IMR-90 (cell line): ENCODE measurements around the gene TAF8. TPM values are rescaled to one million over a fixed set of nuclear protein-coding genes. Genes with fewer than 3 reads are reported as not detected.

Experiments used
- ATAC-seq: fragments of 200-7000 bp; cut with Tn5 transposase; 2 replicates; pipeline ENCODE4 v1.9.1; 2020; ENCODE audit warnings: low read depth, mild to moderate bottlenecking, moderate library complexity
- BruUV-seq: library from RNA; stranded (reverse); fragments of 400-500 nt; replicated peaks from 2 replicates; lab custom pipeline; 2021; lab: Mats Ljungman, UMichigan
- CTCF ChIA-PET: fragments of 300-600 bp; formaldehyde crosslinking; extraction: SDS; loops from one replicate; lab custom pipeline; 2021; ENCODE audit warnings: antibody characterized with exemption; lab: Yijun Ruan, JAX
- POLR2A ChIA-PET: fragments of 300-600 bp; sonication (Branson Sonifier 250); formaldehyde crosslinking; loops from one replicate; lab custom pipeline; 2022; ENCODE audit warnings: antibody characterized with exemption; ENCODE audit not compliant: unreplicated experiment; lab: Charles Lee
- DNase-seq: peaks from one replicate; pipeline ENCODE4 v3.0.0; 2013
- H2AFZ ChIP-seq: replicated peaks from 2 replicates; pipeline ENCODE3; 2013; ENCODE audit warnings: low read length, mild to moderate bottlenecking; ENCODE audit not compliant: poor library complexity
- H2AK5ac ChIP-seq: 2 replicates; pipeline ENCODE4 v1.6.1; 2013; ENCODE audit warnings: low read depth, low read length, inconsistent platforms
- H2AK9ac ChIP-seq: replicated peaks from 2 replicates; pipeline ENCODE3; 2013; ENCODE audit warnings: mild to moderate bottlenecking, low read depth, low read length, moderate library complexity; ENCODE audit not compliant: poor library complexity
- H2BK120ac ChIP-seq: 2 replicates; pipeline ENCODE4 v1.6.1; 2013; ENCODE audit warnings: low read depth, low read length, inconsistent platforms
- H2BK15ac ChIP-seq: 3 replicates; pipeline ENCODE4 v1.6.1; 2013; ENCODE audit warnings: low read depth, low read length, inconsistent platforms
- H2BK20ac ChIP-seq: 2 replicates; pipeline ENCODE4 v1.6.1; 2013; ENCODE audit warnings: low read depth, mild to moderate bottlenecking, inconsistent platforms, low read length, moderate library complexity
- H2BK5ac ChIP-seq: 2 replicates; pipeline ENCODE4 v1.6.1; 2013; ENCODE audit warnings: mild to moderate bottlenecking, low read depth, low read length, inconsistent platforms; ENCODE audit not compliant: poor library complexity, severe bottlenecking
- H3K14ac ChIP-seq: replicated peaks from 2 replicates; pipeline ENCODE4 v1.6.1; 2013; ENCODE audit warnings: low read depth, low read length, inconsistent platforms
- H3K18ac ChIP-seq: 2 replicates; pipeline ENCODE4 v1.6.1; 2013; ENCODE audit warnings: low read depth, low read length, control low read depth
- H3K23ac ChIP-seq: 2 replicates; pipeline ENCODE4 v1.6.1; 2013; ENCODE audit warnings: low read depth, low read length, inconsistent platforms
- H3K27ac ChIP-seq: 2 replicates; pipeline ENCODE4 v1.5.1; 2013; ENCODE audit warnings: mild to moderate bottlenecking, control low read depth, low read length; ENCODE audit not compliant: insufficient read depth
- H3K27me3 ChIP-seq: 2 replicates; pipeline ENCODE4 v1.6.1; 2013; ENCODE audit warnings: low read length; ENCODE audit not compliant: control insufficient read depth, insufficient read depth
- H3K36me3 ChIP-seq: 2 replicates; pipeline ENCODE4 v1.6.1; 2013; ENCODE audit warnings: low read length, mixed read lengths; ENCODE audit not compliant: control insufficient read depth, insufficient read depth
- H3K4ac ChIP-seq: 2 replicates; pipeline ENCODE4 v1.6.1; 2013; ENCODE audit warnings: low read depth, low read length, inconsistent platforms
- H3K4me1 ChIP-seq: 2 replicates; pipeline ENCODE4 v1.6.1; 2013; ENCODE audit warnings: low read length, mixed read lengths; ENCODE audit not compliant: control insufficient read depth, insufficient read depth
- H3K4me2 ChIP-seq: 2 replicates; pipeline ENCODE4 v1.6.1; 2013; ENCODE audit warnings: low read depth, mild to moderate bottlenecking, control low read depth, low read length, moderate library complexity
- H3K4me3 ChIP-seq: 2 replicates; pipeline ENCODE4 v1.5.1; 2013; ENCODE audit warnings: low read depth, mild to moderate bottlenecking, control low read depth, low read length, moderate library complexity; ENCODE audit not compliant: insufficient read depth
- H3K56ac ChIP-seq: 2 replicates; pipeline ENCODE4 v1.6.1; 2013; ENCODE audit warnings: low read length, inconsistent platforms; ENCODE audit not compliant: insufficient read depth; ENCODE audit errors: extremely low read depth
- H3K79me1 ChIP-seq, 2 experiments: 2 replicates each; pipeline ENCODE4 v1.6.1; 2013; ENCODE audit warnings: low read length in 2 of 2, inconsistent platforms in 1 of 2, low read depth in 1 of 2
- H3K9ac ChIP-seq: 2 replicates; pipeline ENCODE4 v1.6.1; 2013; ENCODE audit warnings: low read depth, low read length, control low read depth
- H3K9me1 ChIP-seq: 2 replicates; pipeline ENCODE4 v1.6.1; 2013; ENCODE audit warnings: low read length, inconsistent platforms; ENCODE audit not compliant: insufficient read depth
- H3K9me3 ChIP-seq: 2 replicates; pipeline ENCODE4 v1.6.1; 2013; ENCODE audit warnings: low read length; ENCODE audit not compliant: control insufficient read depth, insufficient read depth
- H4K20me1 ChIP-seq: 2 replicates; pipeline ENCODE4 v1.6.1; 2013; ENCODE audit warnings: low read length, inconsistent platforms; ENCODE audit not compliant: insufficient read depth
- H4K5ac ChIP-seq: 2 replicates; pipeline ENCODE4 v1.6.1; 2013; ENCODE audit warnings: mild to moderate bottlenecking, low read depth, low read length, control low read depth
- H4K8ac ChIP-seq, 2 experiments: 2 replicates each; pipeline ENCODE4 v1.6.1; 2013; ENCODE audit warnings: low read depth in 2 of 2, low read length in 2 of 2, control low read depth in 1 of 2, inconsistent platforms in 1 of 2
- H4K91ac ChIP-seq: 2 replicates; pipeline ENCODE4 v1.6.1; 2013; ENCODE audit warnings: low read depth, low read length, inconsistent platforms; ENCODE audit not compliant: insufficient read depth
- BHLHE40 ChIP-seq: fragments of 150-350 bp; IDR thresholded peaks from 2 replicates; pipeline ENCODE4 v1.6.1; 2016; ENCODE audit warnings: mild to moderate bottlenecking, low read depth, low read length
- CEBPB ChIP-seq: IDR thresholded peaks from 2 replicates; pipeline ENCODE4 v1.6.1; 2012; ENCODE audit warnings: low read depth, low read length, improper control_type of control experiment
- MAFK ChIP-seq: IDR thresholded peaks from 2 replicates; pipeline ENCODE4 v1.6.1; 2012; ENCODE audit warnings: low read depth, low read length, improper control_type of control experiment
- MXI1 ChIP-seq: IDR thresholded peaks from 2 replicates; pipeline ENCODE4 v1.6.1; 2012; ENCODE audit warnings: low read depth, mild to moderate bottlenecking, low read length, moderate library complexity, borderline replicate concordance
- POLR2A ChIP-seq: IDR thresholded peaks from 2 replicates; pipeline ENCODE4 v1.6.1; 2012; ENCODE audit warnings: mild to moderate bottlenecking, low read depth, low read length
- RAD21 ChIP-seq: IDR thresholded peaks from 2 replicates; pipeline ENCODE4 v1.6.1; 2012; ENCODE audit warnings: low read length, improper control_type of control experiment
- RFX5 ChIP-seq: IDR thresholded peaks from 2 replicates; pipeline ENCODE4 v1.8.0; 2012; ENCODE audit warnings: low read depth, mild to moderate bottlenecking, low read length, moderate library complexity
- SMC3 ChIP-seq: fragments of 150-350 bp; IDR thresholded peaks from 2 replicates; pipeline ENCODE4 v1.6.1; 2016; ENCODE audit warnings: low read depth, mild to moderate bottlenecking, antibody characterized with exemption, low read length, moderate library complexity
- USF2 ChIP-seq: fragments of 150-350 bp; IDR thresholded peaks from 2 replicates; pipeline ENCODE4 v1.6.1; 2017; ENCODE audit warnings: mild to moderate bottlenecking, antibody characterized with exemption, low read length, low read depth
- WGBS, 2 experiments: methylation state at CpG; one replicate each; pipeline versions ENCODE4 v1.1.5 to v1.1.7; 2013; ENCODE audit warnings: missing lambda C conversion rate in 2 of 2; ENCODE audit not compliant: insufficient read length in 1 of 2; ENCODE audit errors: extremely low coverage in 2 of 2; 5-methylcytosine and 5-hydroxymethylcytosine counted together
- dilution Hi-C: fragments of 300-500 bp; cut with HindIII; formaldehyde crosslinking; loops from one replicate; pipeline ENCODE4 v1.14.3; 2018; ENCODE audit warnings: low sequenced_read_pairs; ENCODE audit not compliant: unreplicated experiment
- in situ Hi-C: fragments of 300-500 bp; cut with MboI; formaldehyde crosslinking; loops from 3 replicates; pipeline ENCODE4 v1.14.3; 2019; ENCODE audit warnings: low sequenced_read_pairs, inconsistent platforms, mixed read lengths
- intact Hi-C: fragments of 100-400 bp; cut with micrococcal nuclease; formaldehyde crosslinking; loops from 2 replicates; pipeline ENCODE4 v1.10.0; 2022
- polyA plus RNA-seq, 3 experiments: library from polyadenylated mRNA; depleted of rRNA; stranded (reverse); fragments of >200 nt; gene quantifications; 2 replicates each; pipeline ENCODE4 v1.2.3, GENCODE V29; 2012; ENCODE audit warnings: low replicate concordance in 1 of 3
- total RNA-seq: library from RNA; depleted of rRNA; stranded (reverse); fragments of >200 nt; gene quantifications from 2 replicates; pipeline ENCODE4 v1.2.3, GENCODE V29; 2012
- TF ChIP-seq, protein P1 (sequence below): fragments of 150-350 bp; IDR thresholded peaks from 2 replicates; pipeline ENCODE4 v1.6.1; 2016; ENCODE audit warnings: low read depth, mild to moderate bottlenecking, low read length, moderate library complexity, borderline replicate concordance
- TF ChIP-seq, protein P2 (sequence below): conservative IDR thresholded peaks from 2 replicates; pipeline ENCODE4 v1.5.1; 2012; ENCODE audit warnings: mild to moderate bottlenecking, low read depth, low read length, improper control_type of control experiment

The TAF8 gene
- total and polyA plus RNA-seq, 2 of the 4 experiments (the other 2 are of a cell fraction): 14.3 to 22.8 TPM

DNA sequence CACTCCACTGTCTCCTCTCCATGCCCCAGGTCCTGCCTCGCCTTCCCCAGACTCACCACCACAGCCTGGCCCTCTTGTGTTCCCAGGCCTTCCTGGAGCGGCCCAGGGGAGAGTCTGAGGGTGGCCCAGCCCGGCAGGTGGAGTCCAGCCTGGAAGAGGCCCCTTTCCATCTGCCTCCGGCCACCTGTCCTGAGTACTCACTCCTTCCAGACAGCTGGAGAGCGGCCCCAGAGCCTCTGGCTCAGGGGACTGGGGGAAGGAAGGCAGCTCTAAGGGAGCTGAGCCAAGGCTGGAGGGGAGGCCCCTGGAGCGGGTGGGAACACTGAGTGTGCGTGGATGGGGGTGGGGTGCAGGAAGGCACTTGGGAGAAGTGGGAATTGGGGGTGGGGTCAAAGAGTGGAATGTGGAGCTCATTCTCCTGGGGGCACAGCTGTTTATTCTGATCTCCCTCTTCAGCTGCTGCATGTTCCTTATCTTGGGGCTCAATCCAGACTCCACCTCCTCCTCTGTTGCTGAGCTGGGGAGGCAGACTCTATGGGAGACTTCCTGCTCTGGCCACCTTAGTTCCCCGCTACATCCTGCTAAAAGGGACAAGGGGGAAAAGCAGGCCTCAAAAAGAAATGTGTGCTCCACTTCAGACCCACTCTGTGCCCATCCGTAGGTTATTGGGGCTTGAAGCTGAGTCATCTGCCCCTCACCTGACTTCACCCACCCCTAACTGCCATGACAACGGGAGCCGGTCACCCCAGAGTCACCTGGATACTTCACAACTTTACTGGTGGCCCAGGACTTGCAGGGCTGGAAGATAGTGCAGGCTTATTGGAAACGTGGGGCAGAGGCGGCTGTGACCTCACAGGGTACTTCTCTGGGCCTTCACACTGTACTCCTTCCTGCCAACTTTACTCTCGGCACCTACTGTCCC is 19.5 kb upstream of the TAF8 start:
- in situ Hi-C loops: no loop called here

More for the DNA sequence above, 19.5 kb upstream of the TAF8 start:
- H3K27ac ChIP-seq: no peak overlapping the region
- H3K23ac ChIP-seq: no peak overlapping the region
- H2BK120ac ChIP-seq: no peak overlapping the region
- H2BK20ac ChIP-seq: 0 out of 2 replicates have a peak overlapping the region, but pooled peaks have one; percentile 6
- H3K79me1 ChIP-seq: no peaks in the 10 kb centered on the region
- H4K8ac ChIP-seq: peak overlapping the region in 1 of 2 experiments; percentile 25; a peak in 2 of 4 replicates
- H3K36me3 ChIP-seq: no peaks in the 10 kb centered on the region
- peak overlapping the region; percentile 50 for H2AK9ac ChIP-seq
- H3K9me1 ChIP-seq: peaks cover 10% of the 10 kb centered on the region; the same call in 1 of the 2 replicates
- H4K20me1 ChIP-seq: no peaks in the 10 kb centered on the region; the same call in 1 of the 2 replicates
- H3K27me3 ChIP-seq: no peaks in the 10 kb centered on the region
- intact Hi-C loops: no loop called here
- no peak overlapping the region for H2BK5ac ChIP-seq
- dilution Hi-C loops: no loop called here
- TF ChIP-seq SMC3 (no peak), RAD21 (no peak), CEBPB (no peak), POLR2A (no peak), RFX5 (no peak), MXI1 (no peak), MAFK (no peak), USF2 (no peak), BHLHE40 (no peak)
- TF ChIP-seq, protein P1, sequence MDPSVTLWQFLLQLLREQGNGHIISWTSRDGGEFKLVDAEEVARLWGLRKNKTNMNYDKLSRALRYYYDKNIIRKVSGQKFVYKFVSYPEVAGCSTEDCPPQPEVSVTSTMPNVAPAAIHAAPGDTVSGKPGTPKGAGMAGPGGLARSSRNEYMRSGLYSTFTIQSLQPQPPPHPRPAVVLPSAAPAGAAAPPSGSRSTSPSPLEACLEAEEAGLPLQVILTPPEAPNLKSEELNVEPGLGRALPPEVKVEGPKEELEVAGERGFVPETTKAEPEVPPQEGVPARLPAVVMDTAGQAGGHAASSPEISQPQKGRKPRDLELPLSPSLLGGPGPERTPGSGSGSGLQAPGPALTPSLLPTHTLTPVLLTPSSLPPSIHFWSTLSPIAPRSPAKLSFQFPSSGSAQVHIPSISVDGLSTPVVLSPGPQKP: no peak
- TF ChIP-seq, protein P2, sequence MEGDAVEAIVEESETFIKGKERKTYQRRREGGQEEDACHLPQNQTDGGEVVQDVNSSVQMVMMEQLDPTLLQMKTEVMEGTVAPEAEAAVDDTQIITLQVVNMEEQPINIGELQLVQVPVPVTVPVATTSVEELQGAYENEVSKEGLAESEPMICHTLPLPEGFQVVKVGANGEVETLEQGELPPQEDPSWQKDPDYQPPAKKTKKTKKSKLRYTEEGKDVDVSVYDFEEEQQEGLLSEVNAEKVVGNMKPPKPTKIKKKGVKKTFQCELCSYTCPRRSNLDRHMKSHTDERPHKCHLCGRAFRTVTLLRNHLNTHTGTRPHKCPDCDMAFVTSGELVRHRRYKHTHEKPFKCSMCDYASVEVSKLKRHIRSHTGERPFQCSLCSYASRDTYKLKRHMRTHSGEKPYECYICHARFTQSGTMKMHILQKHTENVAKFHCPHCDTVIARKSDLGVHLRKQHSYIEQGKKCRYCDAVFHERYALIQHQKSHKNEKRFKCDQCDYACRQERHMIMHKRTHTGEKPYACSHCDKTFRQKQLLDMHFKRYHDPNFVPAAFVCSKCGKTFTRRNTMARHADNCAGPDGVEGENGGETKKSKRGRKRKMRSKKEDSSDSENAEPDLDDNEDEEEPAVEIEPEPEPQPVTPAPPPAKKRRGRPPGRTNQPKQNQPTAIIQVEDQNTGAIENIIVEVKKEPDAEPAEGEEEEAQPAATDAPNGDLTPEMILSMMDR: no peak
- WGBS, 2 experiments: no CpG with 5 or more reads among the region's 14 CpGs
- H3K4me2 ChIP-seq: no peak overlapping the region
- ATAC-seq (peak; percentile 69), DNase-seq (no peak)
- ChIA-PET CTCF (no interaction called here), POLR2A (no interaction called here)
- H3K14ac ChIP-seq: no peak overlapping the region
- peak overlapping the region; percentile 59; the same call in 1 of the 2 replicates for H2AK5ac ChIP-seq
- H4K91ac ChIP-seq: peak overlapping the region; percentile 35; the same call in 1 of the 2 replicates
- no peak overlapping the region for H3K4ac ChIP-seq
- H4K5ac ChIP-seq: no peak overlapping the region; the same call in 1 of the 2 replicates
- peak overlapping the region; percentile 44 for H2AFZ ChIP-seq
- no peaks in the 10 kb centered on the region for H3K9me3 ChIP-seq
- H3K56ac ChIP-seq: no peak overlapping the region
- H3K4me3 ChIP-seq: no peak overlapping the region
- H3K4me1 ChIP-seq: peaks cover 9% of the 10 kb centered on the region; the same call in 1 of the 2 replicates
- no peak overlapping the region for H3K9ac ChIP-seq
- no TSS peak for BruUV-seq
- no peak overlapping the region; the same call in 1 of the 2 replicates for H3K18ac ChIP-seq
- no peak overlapping the region for H2BK15ac ChIP-seq
